Jurkat, Clone E6-1 (cell line): Measurements from ENCODE around the gene FAM193A.

Experiments used
- DNase-seq: peaks from one replicate; pipeline ENCODE4 v3.0.0-alpha.2; 2011; ENCODE audit warnings: low read depth, low spot score
- H3K4me3 ChIP-seq: 2 replicates; pipeline ENCODE4 v1.5.1; 2011; ENCODE audit warnings: mild to moderate bottlenecking, low read length, control low read depth, moderate library complexity

The FAM193A gene

GRCh38 chr4:2637956-2638552, 101.6 kb downstream of the FAM193A start:
- no peak for DNase-seq
- H3K4me3 ChIP-seq = no peak overlapping the region

GRCh38 chr4:2638730-2639129, 102.3 kb downstream of the FAM193A start:
- H3K4me3 ChIP-seq = no peak overlapping the region
- no peak for DNase-seq

GRCh38 chr4:2642968-2643367, 106.5 kb downstream of the FAM193A start:
- DNase-seq = no peak
- H3K4me3 ChIP-seq = no peak overlapping the region

DNA sequence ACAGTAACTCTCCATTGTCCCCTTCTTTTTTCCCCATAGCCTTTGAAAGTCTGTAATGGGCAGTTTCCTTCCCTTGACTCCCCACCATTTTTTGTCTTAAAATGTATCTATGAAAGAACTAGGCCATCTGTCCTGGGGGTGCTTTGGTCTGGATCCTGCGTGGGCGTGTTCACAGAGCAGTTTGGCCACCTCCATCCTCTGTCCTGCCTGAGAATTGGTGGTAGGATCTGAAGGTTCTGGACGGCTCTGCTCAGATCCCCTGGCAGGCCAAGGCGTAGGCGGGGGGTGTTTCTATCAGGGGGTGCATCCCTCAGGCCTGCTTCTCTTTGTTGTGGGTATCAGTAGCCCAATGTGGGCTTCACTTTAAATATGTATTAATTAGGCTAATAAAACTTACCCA, 107.1 kb downstream of the FAM193A start:
- no peak for DNase-seq
- no peak overlapping the region for H3K4me3 ChIP-seq

- no peak overlapping the region for H3K4me3 ChIP-seq
- no peak for DNase-seq
These were observed 110.1 kb downstream of the FAM193A start for GRCh38 chr4:2646396-2647149.

- no peak overlapping the region for H3K4me3 ChIP-seq
- DNase-seq = no peak
These were observed 111.1 kb downstream of the FAM193A start for GRCh38 chr4:2647403-2648158.

DNA sequence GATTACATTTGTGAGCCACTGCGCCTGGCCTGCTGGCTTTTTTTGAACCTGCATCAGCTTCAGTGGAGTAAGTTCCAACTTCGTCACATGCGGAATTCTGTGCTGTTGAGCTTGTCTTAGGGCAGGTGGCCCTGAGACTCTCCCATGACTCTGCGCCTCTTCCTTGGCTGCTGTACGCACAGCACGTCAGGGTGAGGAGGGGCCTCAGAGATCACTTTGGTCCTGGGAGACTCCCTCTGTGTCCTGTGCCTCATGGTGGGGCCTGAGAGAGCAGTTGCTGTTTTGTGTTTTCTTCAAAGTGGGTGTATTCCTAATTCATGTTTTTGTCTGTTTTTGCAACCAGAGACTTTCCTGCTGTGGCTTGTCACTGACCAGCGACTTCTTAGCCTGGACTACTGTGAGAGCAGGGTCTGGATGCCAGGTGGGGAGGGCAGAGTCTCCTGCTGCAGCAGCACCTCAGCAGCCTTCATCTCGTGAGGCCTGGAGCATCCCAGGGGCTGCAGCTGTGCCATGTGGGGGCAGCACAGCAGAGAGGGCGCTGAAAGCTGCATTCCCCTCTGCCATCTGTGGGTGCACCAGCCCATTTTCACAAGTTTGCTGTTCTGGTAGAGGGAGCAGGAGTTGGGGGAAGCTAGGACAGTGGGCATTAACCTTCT, 111.8 kb downstream of the FAM193A start:
- H3K4me3 ChIP-seq = no peak overlapping the region
- no peak for DNase-seq

GRCh38 chr4:2649604-2650114, 113.2 kb downstream of the FAM193A start:
- DNase-seq = no peak
- no peak overlapping the region for H3K4me3 ChIP-seq

DNA sequence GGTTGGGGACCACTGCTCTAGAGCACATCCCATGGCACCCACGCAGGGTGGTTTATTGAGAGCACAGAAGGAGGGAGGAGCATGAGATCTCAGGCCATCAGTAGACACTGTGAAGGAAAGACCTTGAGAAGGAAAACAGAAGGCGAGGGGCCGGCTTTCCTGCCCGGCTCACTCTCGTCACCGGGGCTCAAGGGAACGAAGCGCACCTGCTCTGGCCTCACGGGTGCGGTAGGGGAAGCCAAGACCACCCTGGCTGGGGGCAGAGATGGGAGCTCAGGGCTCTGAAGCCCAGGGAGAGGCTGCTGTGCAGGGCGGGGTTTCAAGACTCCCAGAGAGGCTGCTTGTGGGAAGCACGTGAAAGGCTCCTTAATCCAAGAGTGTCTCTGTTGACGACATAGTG, 113.8 kb downstream of the FAM193A start:
- no peak overlapping the region for H3K4me3 ChIP-seq
- DNase-seq = no peak

- no peak overlapping the region for H3K4me3 ChIP-seq
- no peak for DNase-seq
These were observed 115.1 kb downstream of the FAM193A start for GRCh38 chr4:2651546-2651945.

GRCh38 chr4:2651998-2652397, 115.6 kb downstream of the FAM193A start:
- peak overlapping the region; percentile 3; the same call in 1 of the 2 replicates for H3K4me3 ChIP-seq
- no peak for DNase-seq

GRCh38 chr4:2652415-2653160, 116.1 kb downstream of the FAM193A start:
- DNase-seq = peak; percentile 66
- peak overlapping the region; percentile 3; the same call in 1 of the 2 replicates for H3K4me3 ChIP-seq

DNA sequence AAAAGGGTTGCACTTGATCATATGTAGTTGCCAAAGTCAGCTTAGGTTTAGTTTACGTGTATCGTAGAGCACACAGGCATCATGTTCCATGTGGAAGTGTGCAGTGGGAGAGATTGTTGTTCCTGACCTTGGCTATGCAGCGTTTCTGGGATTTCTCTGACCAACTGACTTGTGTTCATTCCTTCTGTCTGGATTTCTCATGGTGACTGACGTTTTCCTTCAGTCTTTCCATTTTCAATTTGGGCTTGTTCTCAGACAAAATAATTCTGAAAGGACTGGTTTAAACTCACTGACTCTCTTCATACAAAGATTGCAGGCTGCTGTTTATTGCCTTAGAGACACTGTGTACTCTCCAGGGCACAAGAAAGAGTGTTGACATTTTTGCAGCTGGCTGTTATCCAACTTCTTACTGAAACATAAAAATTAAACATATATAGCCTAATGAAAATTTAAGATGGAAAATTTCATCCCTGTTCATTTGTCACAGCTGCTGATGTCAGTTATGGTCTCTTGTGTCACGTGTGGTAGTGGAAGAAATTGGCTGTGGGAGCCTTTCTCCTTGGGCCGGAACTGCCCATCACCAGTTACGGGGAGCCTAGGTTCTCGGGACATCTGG, 124.3 kb downstream of the FAM193A start:
- no peak overlapping the region for H3K4me3 ChIP-seq
- DNase-seq = no peak

GRCh38 chr4:2662598-2662997, 126.2 kb downstream of the FAM193A start:
- DNase-seq = no peak
- H3K4me3 ChIP-seq = no peak overlapping the region

DNA sequence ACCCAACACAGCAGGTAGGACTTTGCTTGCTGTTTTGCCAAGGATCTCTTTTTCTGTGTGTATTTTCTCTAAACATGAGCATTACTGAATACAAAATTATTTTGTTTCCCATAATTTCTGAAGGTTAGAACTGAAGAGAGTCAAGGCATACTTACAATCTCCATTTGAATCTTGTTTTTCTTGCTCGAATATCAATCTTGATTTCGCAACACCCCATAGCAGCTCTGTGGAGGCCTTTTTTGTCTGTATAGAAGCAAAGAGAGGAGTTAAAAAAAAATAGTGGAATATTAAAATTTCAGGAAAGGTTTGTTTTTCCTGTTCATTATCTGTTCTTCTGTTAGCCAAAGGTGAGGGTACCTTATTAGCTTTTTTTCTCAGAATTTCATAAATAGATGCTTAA, 126.8 kb downstream of the FAM193A start:
- no peak overlapping the region for H3K4me3 ChIP-seq
- DNase-seq = no peak

GRCh38 chr4:2666722-2667247, 130.3 kb downstream of the FAM193A start:
- no peak overlapping the region for H3K4me3 ChIP-seq
- no peak for DNase-seq

- DNase-seq = no peak
- H3K4me3 ChIP-seq = no peak overlapping the region
These were observed 131.0 kb downstream of the FAM193A start for GRCh38 chr4:2667428-2667827.

DNA sequence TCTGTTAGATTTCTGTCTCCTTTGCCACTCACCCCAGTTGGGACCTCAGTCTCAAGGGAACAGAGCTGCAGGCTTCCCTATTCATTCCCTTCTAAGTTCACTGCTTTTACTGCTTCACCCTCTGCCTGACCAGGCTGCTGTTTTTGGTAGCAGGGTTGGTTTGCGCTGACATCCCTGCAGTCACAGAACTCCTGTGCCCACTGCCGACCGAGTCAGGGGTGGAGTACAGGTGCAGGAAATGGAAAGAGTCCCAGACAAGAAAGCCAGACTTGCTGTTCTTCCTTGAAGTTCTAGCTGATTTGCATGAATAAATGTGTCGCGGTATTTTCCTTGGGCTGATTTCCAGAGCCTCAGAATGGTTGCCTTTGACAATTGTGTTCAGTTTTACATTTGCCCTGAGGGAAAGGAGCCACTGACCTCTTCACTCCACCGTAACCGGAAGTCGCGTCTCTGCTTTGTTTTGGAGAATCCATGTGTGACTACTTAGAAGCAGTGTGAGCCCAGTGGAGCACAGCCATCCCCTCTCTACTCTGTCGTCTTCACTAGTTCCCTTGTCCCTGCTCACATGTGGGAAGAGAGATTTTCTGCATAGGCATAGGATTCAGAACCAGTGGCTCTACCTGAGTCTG, 134.9 kb downstream of the FAM193A start:
- no peak for DNase-seq
- no peak overlapping the region for H3K4me3 ChIP-seq
